ENCODE results near the gene TMEM167B.
A peak's percentile ranks its signal among the peaks of the same experiment; 100 is the strongest.

TMEM167B gene

GRCh38 chr1:109080441-109081082 lies 10.0 kb upstream of the TMEM167B start:
- no peak for DNase-seq (ENCODE audit: low read depth in 3 of 3)

GRCh38 chr1:109083501-109083900 lies 7.1 kb upstream of the TMEM167B start:
- DNase-seq (ENCODE audit: low read depth in 3 of 3) = no peak

GRCh38 chr1:109083923-109084322 lies 6.6 kb upstream of the TMEM167B start:
- DNase-seq (ENCODE audit: low read depth in 3 of 3) = no peak

- DNase-seq (ENCODE audit: low read depth in 3 of 3) = no peak
Observed at GRCh38 chr1:109084563-109085517, 5.7 kb upstream of the TMEM167B start.

GRCh38 chr1:109089242-109090015 lies 1.1 kb upstream of the TMEM167B start:
- DNase-seq (ENCODE audit: low read depth in 3 of 3) = peak in 1 of 3 donors; percentile 56

GRCh38 chr1:109091078-109091838 lies 694 bp downstream of the TMEM167B start:
- DNase-seq (ENCODE audit: low read depth in 3 of 3) = no peak

- DNase-seq (ENCODE audit: low read depth in 3 of 3) = no peak
Observed at GRCh38 chr1:109091839-109092193, 1.3 kb downstream of the TMEM167B start.

GRCh38 chr1:109094377-109094803 lies 3.8 kb downstream of the TMEM167B start:
- no peak for DNase-seq (ENCODE audit: low read depth in 3 of 3)

- DNase-seq (ENCODE audit: low read depth in 3 of 3) = no peak
Observed at GRCh38 chr1:109094871-109095270, 4.3 kb downstream of the TMEM167B start.

GRCh38 chr1:109095631-109096030 lies 5.1 kb downstream of the TMEM167B start:
- no peak for DNase-seq (ENCODE audit: low read depth in 3 of 3)

GRCh38 chr1:109096120-109096519 lies 5.6 kb downstream of the TMEM167B start:
- no peak for DNase-seq (ENCODE audit: low read depth in 3 of 3)

GRCh38 chr1:109099938-109100773 lies 9.6 kb downstream of the TMEM167B start:
- peak; percentile 94 to 96 (median 95) for DNase-seq (ENCODE audit: low read depth in 3 of 3)

GRCh38 chr1:109104364-109105151 lies 14.0 kb downstream of the TMEM167B start:
- DNase-seq (ENCODE audit: low read depth in 3 of 3) = no peak

- DNase-seq (ENCODE audit: low read depth in 3 of 3) = no peak
Observed at GRCh38 chr1:109105881-109106280, 15.3 kb downstream of the TMEM167B start.

GRCh38 chr1:109107785-109108184 lies 17.2 kb downstream of the TMEM167B start:
- no peak for DNase-seq (ENCODE audit: low read depth in 3 of 3)

GRCh38 chr1:109109906-109110305 lies 19.3 kb downstream of the TMEM167B start:
- DNase-seq (ENCODE audit: low read depth in 3 of 3) = no peak

- DNase-seq (ENCODE audit: low read depth in 3 of 3) = no peak
Observed at GRCh38 chr1:109111386-109112055, 21.0 kb downstream of the TMEM167B start.

- DNase-seq (ENCODE audit: low read depth in 3 of 3) = no peak
Observed at GRCh38 chr1:109112056-109112651, 21.6 kb downstream of the TMEM167B start.

Data from stimulated activated CD4-positive, alpha-beta T cell treated with anti-CD3 and anti-CD28 coated beads, TNF-alpha, amount 100 ng/mL, for 48 hours (primary cell).